HG03378 (cell line): ENCODE measurements around the gene FOSB.

Experiments
- ATAC-seq: cut with Tn5 transposase; IDR thresholded peaks from one replicate; pipeline ENCODE4 v1.9.1; 2021; ENCODE audit warnings: mild to moderate bottlenecking, moderate library complexity; ENCODE audit not compliant: unreplicated experiment

FOSB gene

DNA sequence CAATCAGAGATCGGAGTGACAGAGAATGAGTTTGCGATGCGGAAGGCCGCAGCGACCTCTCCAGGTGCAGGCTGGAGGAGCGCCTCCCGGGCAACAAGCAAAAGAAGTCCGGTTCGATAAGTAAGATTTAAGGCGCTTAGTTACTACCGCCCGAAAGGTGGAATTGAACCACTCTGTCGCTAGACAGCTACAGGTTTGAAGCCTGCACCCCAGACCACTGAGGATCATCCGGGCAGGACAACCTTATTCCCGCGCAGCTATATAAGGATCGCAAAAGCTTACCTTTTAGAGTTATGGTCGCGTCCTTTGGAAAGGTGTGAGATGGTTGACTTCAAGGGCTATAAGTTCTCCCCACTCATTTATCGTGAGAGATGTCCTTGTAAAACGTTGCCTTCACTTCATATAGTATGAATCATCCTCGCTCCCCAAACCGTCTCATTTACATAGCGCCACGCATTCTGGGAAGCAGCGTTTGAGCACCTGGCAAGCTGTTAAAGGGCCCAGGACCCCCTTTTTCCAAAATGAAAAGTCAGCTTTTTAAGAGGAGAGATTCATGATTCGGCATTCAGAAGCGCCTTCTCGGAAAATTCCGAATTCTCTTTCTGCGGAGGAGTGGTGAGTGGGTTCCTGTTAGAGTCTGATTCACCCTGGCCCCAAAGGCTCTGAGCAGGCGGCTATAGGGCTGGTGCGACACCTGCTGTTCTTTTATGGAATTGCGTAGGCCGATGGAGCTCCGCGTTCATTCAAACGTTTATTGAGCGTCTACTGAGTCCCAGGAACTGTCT, 10.8 kb downstream of the FOSB start:
- ATAC-seq: peak; percentile 74

DNA sequence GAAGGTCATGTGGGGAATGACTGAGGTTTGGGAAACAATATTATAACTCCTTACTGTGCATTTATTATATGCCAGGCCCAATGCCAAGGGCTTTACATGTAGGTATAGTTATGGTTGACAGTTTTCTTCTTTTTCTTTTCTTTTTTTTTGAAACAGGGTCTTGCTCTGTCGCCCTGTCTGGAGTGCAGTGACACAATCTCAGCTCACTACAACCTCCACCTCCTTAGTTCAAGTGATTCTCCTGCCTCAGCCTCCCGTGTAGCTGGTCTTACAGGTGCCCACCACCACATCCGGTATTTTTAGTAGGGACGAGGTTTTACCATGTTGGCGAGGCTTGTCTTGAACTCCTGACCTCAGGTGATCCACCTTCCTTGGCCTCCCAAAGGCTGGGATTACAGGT, 15.2 kb downstream of the FOSB start:
- no peak for ATAC-seq

GRCh38 chr19:45484273-45484945, 16.6 kb downstream of the FOSB start:
- ATAC-seq: no peak

DNA sequence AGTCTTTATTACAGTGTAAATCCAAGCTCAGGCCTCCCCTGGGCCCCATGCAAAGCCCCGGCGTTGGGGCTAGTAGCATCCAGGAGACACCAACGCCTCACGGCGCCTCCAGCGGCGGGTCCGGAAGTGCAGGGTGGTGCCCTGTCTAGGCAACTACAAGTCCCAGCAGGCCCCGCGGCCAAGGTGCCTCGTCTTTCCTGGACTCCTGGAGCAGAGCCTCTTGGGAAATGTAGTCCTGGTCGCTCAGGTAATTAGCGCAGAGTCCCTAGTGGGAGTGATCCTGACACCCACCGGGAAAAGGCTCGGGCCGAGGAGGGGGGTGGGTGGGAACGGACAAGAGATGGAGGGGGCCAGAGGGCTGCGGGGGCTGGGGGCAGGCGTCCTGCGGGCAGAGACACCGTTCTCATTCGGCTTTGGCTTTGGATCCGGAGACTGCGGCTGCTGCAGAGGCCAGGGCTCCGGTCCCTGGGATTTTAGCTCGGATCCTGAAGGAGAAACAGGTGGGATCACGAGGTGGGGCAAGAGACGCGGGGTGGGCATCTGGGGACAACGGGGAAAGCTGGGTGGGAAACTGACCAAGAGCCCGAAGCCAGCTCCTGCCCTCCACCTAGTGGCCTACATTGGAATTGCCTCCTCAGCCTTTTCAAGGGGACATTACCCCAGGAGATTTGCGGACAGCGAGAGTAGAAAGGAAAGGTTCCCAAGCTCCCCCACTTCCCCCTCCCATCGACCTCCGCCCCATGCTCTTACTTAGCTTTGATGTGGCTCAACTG, 17.7 kb downstream of the FOSB start:
- peak; percentile 88 for ATAC-seq

GRCh38 chr19:45488708-45489107, 20.9 kb downstream of the FOSB start:
- no peak for ATAC-seq

GRCh38 chr19:45489216-45489855, 21.5 kb downstream of the FOSB start:
- ATAC-seq: no peak

- no peak for ATAC-seq
Measured at GRCh38 chr19:45492137-45492626, 24.4 kb downstream of the FOSB start.

DNA sequence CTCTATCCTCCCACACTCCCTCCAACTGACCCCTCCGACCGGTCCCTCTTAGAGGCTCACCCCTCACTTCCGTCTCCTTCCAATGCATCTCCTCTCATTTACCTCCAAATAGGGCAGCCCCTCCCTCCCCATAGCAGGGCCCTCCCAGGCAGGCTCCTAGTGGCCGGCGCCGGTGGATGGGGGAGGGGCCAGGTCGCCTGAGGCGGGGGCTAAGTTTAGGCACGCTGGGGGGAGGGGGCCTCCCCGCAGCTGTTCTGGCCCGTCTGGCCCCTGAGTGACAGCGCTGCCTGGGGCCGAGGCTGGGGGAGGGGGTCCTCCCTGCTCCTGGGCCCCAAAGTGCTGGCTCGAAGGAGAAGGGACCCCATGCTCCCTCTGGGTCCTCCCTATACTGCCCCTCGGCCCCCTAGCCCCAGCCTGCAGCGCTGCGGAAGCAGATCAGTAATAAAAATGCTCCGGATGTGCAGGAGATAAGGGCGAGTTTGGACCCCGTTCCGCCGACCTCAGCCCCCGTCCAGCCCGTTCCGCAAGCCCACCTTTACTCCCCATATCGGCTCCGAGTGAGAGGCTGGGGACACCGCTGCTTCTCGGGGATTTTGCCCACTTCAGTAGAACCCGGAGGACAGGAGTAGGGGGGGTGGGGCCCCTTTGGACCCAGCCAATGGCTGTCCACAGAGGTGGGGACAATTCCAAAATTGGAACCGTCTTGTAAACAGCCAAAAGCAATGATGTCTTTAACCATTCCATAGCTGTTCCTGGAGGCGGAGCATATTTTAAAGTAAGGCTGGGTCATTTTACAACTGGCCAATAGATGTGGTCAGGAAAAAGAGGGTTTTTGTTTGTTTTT, 25.1 kb downstream of the FOSB start:
- ATAC-seq: no peak

GRCh38 chr19:45494261-45494916, 26.6 kb downstream of the FOSB start:
- no peak for ATAC-seq

DNA sequence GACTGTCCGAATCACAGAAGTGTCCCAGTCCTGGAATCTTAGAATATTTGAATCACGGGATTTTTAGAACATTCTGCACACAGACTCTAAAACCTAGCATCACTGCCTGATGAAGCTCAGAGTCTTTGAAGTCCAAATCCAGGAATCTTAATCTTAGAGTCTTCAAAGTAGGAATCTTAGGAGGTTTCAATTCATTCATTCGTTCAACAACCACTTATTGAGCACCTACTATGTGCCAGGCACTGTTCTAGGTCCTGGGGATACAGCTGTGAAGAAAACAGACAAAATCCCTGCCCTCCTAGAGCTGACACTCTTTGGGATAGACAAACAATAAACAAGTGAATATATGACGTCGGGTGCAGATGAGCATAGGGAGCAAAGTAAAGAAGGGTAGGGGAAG, 27.4 kb downstream of the FOSB start:
- no peak for ATAC-seq

- no peak for ATAC-seq
Measured at GRCh38 chr19:45496349-45496953, 28.7 kb downstream of the FOSB start.

- ATAC-seq: no peak
Measured at GRCh38 chr19:45497791-45498190, 30.0 kb downstream of the FOSB start.

- no peak for ATAC-seq
Measured at GRCh38 chr19:45498411-45499195, 30.8 kb downstream of the FOSB start, which contains the start of gene PPM1N. TSS of gene PPM1N (plus strand) at chr19:45498443. CDS start at chr19:45498473, 30 bp downstream.

DNA sequence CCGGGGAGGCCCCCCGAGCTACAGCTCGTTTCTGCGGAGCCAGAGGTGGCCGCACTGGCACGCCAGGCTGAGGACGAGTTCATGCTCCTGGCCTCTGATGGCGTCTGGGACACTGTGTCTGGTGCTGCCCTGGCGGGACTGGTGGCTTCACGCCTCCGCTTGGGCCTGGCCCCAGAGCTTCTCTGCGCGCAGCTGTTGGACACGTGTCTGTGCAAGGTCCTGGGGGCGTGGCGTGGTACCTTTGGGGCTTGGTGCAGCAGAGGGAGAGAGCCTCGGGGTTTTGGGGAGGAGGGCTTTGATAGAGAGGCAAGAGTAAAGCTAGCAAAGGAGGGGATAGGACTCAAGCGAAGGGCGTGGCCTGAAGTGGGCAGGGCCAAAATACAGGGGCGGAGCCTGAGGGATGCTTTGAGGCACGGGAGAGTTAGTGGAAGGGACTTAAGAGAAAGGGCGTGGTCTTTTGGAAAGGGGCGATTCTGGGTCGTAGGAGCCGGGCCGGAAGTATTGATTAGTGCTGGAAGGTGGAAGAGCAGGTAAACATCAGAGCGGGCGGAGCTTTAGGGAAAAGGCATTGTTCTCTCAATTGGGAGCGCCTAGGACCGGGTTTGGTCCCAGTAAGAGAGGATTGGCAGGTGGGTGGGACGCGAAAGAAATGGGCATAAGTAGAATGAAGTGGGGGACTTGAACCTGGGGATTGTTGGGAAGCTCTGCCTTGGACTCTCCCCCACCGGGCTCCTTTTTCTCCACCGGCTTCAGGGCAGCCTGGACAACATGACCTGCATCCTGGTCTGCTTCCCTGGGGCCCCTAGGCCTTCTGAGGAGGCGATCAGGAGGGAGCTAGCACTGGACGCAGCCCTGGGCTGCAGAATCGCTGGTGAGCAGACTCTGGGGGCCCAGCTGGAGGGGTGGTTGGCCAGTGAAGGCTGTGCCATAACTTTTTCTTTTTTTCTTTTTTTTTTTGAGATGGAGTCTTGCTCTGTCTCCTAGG, 31.7 kb downstream of the FOSB start:
- ATAC-seq: no peak

- ATAC-seq: no peak
Measured at GRCh38 chr19:45500918-45501729, 33.3 kb downstream of the FOSB start.

- no peak for ATAC-seq
Measured at GRCh38 chr19:45501730-45502014, 33.9 kb downstream of the FOSB start.

DNA sequence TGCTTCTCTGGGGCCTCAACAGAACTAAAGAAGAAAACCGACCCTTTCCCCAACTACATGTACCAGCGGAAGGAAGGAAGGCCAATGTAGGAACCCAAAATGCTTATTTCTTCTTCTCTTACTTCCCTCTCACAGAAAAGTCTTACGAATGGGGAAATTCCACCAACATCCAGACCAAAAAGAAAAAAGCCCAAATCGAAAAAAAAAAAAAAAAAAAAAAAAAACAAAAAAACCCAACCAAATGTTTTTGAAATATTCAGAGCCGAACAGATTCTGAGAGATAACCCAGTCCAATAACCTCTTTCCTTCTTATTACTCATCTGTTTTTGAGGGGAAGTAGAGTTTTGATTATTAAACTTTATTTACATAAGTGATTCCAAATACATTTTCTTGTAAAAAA, 34.3 kb downstream of the FOSB start:
- no peak for ATAC-seq
